PC-9 (cell line): ENCODE results near the gene ATP1A4.

Experiments used
- CTCF ChIP-seq: fragments of 200-600 bp; sonication (generic); conservative IDR thresholded peaks from 2 replicates; pipeline ENCODE4 v1.6.1; 2017; ENCODE audit warnings: mixed run types, antibody characterized with exemption, mild to moderate bottlenecking, moderate library complexity
- EZH2 ChIP-seq: fragments of 200-600 bp; sonication (generic); IDR thresholded peaks from 2 replicates; pipeline ENCODE4 v1.8.0; 2017; ENCODE audit warnings: antibody characterized with exemption, low read depth

GRCh38 chr1:160207771-160208556 is 56.6 kb downstream of the ATP1A4 start:
- TF ChIP-seq CTCF (no peak), EZH2 (no peak)
